SIG-M5 treated with dmso at 0.1 percent for 504 hours (cell line): Measurements from ENCODE around the gene ZCCHC24.

ENCODE experiments used
- DNase-seq: peaks from one replicate; lab custom pipeline; 2025; ENCODE audit not compliant: unreplicated experiment; lab: John Stamatoyannopoulos, UW

Gene ZCCHC24

DNA sequence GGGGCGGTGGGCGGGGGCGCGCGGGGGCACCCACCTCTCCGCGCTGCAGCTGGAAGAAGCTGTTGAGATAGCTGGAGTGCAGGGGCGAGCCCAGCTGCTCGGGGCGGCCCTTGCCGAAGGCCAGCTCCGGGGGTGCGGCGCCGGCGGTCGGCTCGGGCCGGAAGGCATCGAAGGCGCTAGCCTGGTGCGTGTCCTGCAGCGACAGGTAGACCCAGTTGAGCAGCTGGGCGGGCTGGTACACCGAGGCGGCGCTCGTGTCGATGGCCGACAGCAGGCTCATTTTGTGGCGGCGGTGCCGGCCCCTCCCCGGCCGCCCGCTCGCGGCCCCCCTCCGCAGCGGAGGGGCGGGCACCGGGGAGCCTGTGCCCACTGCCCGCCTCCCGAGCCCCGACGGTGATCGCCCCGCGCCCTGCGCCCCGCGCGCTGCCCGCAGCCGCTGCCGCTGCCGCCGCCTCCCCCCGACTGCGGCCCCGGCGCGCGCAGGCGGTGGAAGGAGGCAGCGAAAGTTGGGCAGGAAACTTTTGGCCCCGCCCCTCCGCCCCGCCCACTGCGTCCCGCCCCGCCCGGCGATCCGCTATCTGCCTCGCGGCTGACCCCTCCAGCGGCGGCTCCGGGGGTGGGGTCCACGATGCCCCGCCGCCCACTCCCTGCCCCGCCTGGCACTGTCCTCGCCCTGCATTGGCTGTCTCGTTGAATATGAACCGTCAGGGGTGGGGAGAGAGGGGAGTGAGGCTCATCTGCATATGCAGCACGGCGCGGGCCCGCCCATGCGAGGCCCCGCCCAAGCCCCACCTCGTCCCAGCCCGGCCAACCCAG is at the start of gene ZCCHC24:
Gene ZCCHC24 (minus strand): TSS at position 464 of the 816 bp plus-strand sequence. CDS start 184 bp downstream, at position 280.
- peak; percentile 87 for DNase-seq

DNA sequence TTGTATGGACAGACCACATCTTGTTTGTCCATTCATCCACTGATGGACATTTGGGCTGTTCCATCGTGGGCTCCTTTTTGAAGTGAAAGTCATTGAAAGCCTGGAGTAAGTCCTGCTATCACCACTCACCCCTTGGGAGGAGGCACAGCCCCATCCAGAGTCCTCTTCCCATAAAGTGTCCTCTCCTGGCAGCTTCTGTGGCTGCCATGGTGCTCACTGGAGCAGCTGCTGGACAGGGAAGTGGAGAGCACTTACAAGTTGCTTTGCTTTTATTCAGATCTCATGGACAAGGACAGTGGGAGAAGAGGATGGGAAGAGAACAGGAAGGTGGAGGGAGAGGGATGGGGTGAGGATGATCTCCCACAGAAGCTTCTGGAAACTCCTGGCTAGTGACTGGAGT is 48.4 kb upstream of the ZCCHC24 start:
- no peak for DNase-seq

DNA sequence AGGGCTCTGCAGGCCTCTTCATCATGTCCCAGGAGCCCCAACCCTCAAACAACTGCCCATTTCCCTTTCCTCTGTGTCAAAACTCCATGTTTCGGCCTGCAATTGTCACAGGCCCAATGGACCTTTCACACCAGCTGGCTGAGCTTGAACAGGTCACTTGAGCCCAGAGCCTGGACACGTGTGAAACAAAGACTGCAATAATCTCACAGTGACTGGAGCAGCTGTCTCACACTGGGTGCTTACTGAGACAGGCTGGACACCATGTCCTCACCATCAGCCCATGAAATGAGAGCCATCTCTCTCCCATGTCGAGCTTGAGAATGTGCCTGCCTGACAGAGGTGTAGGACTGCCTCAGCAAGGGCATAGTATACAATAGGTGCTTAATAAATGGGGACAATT is 47.4 kb upstream of the ZCCHC24 start:
- DNase-seq = no peak

DNA sequence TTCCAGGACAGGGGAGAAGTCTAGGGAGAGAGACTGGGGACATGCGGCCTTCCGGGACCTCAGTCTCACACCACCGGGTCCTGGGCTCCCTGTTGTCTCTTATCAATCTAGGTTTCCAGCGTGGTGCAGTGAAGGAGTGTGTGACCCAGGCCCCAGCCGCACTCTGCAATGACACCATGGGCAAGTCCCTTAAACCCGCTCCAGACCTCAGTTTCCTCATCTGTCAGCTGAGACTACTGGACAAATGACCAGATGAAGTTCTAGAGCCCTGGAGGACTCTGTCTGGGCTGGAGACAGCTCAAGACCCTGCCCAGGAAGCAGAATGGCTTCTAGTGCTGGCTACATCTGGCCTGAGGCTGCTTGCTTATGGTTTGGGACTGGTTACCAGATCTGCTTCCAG is 46.8 kb upstream of the ZCCHC24 start:
- DNase-seq = no peak

DNA sequence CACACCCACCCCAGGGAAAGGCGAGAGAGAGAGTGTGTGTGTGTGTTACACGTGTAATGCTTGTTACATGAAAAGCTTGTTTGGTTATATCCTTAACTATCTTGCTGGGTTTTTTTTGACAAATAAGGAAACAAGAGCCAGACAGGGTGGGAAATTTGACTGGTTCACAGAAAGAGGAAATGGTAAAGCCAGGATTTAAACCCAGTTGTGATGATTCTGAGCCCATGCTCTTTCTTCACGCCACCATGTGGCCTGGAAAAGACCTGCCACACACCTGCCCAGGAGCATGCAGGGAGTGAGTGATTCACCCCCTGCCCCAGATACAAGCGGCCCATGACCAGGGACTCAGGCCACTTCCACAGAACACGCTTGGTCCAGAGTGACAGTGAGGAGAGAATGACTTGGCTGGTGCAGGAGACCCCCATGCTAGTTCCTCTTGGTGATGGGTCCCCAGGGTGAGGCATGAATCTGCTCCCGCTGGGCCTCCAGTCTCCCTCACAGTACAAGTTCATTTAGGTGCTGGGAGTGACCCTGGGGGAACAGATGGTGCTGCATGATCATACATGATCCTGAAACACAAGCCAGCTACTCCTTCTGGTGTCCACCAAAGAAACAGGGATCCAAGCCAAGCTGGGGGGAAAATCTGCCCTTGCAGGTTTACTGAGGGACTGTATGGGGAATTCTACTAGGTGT is 45.9 kb upstream of the ZCCHC24 start:
- DNase-seq = peak; percentile 43

DNA sequence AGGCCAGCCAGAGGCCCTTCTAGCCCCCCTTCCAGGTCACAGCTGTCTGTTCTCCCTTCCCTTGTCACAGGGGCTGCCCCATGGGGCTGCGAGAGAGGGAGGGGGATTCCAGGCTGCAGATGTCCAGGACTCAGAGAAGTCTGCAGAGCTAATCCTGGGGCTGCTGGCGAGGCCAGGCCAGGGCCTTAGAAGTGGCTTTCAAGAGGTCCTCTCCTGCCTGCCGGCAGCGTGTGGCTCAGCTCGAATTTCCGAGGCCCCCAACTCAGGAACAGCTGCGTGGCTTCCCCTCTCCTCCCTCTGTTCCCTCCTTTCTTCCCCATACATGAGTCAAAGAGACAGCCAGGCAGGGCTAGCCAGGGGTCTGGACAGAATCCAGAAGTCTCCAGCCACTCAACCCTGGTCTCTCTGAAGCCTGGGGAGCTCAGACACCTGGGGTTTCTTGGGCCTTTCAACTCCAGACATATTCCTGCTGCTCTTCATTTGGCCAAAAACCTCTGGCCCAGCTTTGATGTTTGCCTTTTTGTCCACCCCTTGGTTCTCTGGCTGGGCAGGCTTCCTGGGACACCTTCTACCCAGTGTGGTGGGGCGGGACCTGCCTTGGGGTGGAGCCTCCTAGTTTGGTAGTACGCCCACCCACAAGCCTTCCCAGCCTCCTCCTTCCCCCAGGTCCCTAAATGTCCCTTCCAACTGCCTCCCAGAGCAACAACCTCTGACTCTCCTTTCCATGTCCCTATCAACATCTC is 45.1 kb upstream of the ZCCHC24 start:
- no peak for DNase-seq

DNA sequence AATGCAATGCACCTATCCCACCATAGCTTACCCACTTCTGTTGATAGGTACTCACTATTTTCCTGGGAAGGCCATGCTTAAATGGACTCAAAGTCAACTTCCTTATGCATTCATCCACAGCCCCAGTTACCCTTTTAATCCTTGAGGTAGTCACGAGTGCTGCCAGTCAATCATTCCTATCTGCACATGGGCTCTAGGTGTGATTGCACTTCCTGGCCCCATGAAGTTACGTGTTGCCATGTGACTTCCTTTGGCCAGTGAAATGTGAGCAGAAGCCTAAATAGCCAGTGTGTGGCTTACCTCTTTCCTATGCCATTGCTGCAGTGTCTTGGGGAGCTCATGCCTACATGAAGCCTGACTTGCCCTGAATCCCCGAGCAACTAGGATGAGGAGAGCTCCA is 43.4 kb upstream of the ZCCHC24 start:
- no peak for DNase-seq

DNA sequence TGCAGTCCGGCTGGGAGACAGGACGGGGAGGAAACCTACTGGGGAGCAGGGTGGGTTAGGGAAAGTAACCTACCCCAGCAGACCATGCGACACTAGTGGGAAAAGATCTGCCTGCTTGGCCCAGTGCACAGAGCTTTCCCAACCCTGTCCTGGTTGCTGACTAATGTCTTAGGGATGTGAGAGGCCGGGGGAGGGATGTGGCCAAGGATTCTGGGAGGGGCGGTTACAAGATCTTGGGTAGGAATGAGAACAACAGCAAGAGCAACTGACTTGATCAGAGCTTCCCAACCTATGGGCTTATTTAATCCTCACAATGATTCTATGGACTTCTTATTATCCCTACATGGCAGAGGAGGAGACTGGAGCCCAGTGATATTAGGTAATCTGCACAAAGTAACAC is 42.9 kb upstream of the ZCCHC24 start:
- no peak for DNase-seq

DNA sequence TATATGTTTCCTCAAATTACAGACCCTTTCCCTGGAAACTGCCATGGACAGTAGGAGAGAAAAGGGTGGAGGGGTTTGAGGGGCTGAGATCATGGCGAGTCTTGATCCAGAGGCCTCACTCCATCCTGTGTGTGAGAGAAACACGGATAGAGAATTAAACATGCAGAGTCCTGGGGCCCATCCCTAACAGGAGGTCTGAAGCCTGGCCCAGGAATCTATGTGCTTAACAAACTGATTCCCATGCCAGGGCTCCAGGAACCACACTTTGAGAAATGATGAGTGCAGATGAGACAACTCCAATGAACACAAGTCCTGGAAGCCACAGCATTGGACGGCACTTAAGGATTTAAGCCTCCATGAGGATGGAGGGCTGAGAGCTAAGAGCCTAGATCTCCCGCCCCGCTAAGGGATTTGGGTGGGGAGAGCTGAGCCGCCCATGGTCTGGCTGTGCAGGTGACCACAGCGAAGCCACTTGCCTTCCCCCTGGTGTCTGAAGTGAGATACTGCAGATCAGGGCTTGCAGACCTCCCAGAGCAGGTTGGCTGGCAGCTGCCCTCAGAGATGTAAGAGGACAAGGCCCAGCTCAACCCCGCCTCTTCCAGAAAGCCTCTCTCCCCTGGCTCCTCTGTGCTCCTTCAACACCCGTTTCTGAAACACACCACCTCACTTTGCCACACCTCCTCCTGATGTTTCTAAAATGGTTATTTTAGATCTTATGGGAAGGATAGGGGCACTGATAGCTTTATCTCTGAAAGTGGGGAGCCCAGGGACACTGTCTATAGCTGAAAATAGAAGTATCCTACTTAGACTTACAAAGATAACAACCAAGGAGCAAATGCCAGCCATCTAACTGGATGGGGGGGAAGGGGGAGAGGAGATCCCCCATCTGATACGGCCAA is 42.1 kb upstream of the ZCCHC24 start:
- DNase-seq = peak; percentile 37

DNA sequence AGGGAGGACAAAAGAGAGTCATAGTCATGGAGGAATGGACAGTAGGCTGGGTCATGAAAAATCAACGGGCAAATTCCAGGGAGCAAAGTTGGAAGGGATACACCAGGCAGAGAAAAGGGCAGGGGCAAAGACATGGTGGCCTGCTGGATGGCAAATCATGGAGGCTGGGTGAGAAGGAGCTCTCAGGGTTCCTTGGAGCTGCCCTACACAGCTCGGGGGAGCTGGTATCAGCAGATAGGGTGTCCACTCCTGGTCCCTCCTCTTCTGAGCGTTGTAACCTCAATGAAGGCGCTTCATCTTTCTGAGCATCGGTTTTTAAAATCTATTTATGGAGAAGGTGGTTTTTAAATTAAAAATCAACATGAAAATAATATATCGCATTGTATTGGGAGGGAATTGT is 39.1 kb upstream of the ZCCHC24 start:
- DNase-seq = no peak

DNA sequence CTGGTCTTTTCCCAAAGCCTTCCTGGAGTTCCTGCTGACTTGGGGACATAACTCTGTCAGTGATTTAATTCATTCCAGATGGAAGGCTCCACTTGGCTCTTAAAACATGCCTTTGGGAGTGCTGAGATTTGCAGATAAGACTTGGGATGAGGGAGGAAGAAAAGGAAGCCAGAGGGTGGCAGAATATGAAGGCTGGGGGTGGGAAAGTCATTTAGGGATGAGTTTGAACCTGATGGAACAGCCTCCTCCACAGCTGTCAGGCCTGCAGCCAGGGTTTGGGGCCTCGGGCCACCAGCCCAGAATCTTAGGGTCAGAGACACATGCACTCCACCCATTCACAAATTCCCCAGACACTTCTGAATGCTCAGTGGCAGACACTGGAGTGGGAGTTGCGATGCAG is 38.5 kb upstream of the ZCCHC24 start:
- no peak for DNase-seq

DNA sequence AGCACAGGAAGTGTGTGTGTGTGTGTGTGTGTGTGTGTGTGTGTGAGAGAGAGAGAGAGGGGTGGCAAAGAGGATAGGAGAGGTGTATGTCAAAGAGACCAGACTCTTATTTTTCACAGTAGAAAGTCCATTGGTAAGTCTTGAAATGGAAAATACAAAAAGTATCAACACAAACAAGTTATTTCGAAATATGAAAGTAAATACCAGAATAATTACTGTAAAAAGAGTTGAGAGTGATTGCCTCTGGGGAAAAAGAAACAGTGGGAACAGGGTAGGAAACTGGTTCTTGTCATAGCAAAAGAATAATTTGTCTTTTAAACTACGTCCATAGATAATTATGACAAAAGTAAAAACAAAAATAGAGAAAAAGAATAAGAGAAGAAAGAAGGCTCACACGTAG is 37.9 kb upstream of the ZCCHC24 start:
- no peak for DNase-seq

DNA sequence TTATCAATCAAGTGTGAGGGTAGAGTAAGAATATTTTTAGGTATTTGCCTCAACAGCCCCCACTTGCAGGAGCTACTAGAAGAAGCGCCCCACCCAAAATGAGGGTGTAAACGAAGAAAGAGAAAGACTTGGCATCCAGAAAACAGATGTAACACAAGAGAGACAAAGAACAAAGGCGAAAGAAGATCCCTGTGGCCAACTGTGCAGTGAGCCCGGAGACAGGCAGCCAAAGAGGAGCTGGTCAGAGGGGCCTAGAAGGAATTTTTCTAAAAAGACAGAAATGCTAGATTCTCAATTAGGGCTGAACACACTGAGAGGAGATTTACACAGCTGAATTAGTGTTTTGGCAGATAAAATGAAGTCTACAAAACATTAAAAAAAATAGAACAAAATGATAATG is 37.3 kb upstream of the ZCCHC24 start:
- no peak for DNase-seq

DNA sequence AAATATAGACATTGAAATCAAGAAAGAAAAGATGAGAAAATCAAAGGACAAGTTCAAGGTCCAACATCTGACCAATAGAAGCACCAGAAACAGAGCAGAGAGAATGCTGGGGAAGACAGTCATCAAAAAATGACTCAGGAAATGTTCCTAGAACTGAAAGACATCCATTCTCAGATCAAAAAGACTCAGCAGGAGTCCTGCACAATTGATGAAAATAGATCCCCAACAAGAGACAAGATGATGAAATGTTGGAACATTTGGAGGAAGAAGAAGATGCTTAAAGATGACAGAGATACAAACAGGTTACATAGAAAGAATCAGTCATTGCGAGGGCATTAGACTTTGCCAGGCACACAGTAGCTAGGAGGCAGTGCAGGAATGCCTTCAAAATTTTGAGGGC is 36.9 kb upstream of the ZCCHC24 start:
- no peak for DNase-seq

DNA sequence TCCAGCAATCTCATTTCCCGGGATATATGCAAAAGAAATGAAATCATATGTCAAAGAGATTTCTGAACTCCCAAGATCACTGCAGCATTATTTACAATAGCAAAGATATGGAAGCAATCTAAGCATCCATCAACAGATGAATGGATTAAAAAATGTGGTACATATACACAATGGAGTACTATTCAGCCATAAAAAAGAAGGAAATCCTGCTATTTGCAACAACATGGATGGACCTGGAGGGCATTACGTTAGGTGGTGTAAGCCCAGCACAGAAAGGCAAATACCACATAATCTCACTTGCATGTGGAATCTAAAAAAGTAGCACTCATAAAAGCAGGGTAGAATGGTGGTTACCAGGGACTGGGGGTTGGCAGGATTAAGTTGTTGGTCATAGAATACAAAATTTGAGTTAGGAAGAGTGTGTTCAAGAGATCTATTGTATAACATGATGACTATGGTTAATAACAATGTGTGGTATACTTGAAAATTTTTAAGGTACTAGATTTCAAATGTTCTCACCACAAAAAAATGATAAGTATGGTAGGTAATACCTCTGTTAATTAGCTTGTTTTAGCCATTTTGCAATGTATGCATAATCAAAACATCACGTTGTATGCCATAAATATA is 34.0 kb upstream of the ZCCHC24 start:
- no peak for DNase-seq

DNA sequence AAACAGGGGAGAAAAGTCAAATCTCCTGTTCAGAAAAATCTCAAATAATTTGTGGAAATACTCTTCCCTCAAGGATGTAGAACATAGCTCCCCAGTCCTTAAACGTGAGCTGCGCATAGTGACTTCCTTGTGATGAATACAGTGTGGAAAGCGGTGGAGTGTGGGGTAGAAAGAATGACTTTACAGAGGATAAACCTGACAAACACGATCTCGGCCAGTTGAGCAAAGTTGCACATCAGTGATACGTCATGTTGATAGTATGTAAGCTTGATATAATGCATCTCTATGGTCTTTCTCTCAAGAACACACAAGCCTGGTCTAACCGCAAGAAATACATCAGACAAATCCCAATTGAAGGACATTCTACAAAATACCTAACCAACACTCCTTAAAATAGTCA is 32.0 kb upstream of the ZCCHC24 start:
- DNase-seq = no peak

DNA sequence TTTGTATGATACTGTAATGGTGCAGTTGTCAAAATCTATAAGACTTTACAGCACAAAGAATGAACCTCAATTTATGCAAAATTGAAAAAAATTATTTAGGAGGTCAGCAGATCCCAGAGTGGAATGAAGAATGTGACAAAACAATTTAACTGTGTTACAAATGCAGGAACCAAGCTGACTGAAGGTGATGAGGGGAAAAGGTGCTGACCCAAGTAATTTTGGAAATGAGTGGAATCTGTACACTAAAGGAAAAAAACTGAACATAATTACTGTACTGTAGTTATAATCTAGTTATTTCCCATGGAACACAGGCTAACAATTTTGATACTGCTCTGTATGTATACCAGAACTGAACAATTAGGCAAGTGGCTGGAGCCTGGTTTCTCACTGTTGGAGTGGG is 31.2 kb upstream of the ZCCHC24 start:
- no peak for DNase-seq

DNA sequence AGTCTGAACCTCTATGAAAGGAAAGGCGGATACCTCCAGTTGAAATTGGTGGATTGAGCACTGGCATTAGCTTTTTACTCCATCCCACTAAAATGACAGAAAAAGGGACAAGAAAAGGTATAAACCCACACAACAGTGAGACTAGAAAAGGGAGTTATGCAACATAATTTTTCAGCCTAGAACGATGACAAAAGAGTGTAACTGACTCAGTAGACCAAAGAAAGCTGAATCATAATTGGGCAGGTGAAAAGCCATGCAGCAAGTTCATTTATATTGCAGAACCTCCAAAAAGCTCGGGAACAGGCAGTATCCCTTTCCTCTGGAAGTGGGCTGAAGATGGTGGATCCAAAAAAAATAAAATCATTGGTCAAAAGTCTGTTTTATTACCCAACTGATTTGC is 30.5 kb upstream of the ZCCHC24 start:
- DNase-seq = no peak

DNA sequence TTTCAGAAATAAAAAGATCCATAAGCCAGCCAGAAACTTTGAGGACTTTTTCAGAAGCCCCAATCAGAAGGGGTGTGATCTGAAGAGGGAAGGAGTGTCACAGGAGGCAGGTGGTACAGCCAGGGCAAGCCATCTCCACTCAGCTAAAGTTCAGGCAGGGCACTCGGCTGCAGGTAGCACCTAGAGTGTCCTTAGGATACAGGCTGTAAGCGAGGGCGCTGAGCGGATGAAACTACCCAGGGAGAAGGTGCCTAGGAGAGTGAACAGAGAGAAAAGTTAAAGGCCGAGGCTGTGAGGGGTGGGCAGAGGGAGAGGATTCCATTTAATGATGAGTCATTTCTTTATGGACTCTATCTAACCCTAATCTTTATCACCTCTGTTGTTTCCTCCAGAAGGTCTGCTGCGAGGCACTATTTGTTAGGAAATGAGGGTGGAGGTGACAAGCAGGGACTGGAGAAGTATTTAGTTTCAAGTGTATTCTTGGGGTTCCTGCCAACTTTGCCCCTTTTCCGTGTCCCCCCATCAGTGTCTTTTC is 29.8 kb upstream of the ZCCHC24 start:
- no peak for DNase-seq

DNA sequence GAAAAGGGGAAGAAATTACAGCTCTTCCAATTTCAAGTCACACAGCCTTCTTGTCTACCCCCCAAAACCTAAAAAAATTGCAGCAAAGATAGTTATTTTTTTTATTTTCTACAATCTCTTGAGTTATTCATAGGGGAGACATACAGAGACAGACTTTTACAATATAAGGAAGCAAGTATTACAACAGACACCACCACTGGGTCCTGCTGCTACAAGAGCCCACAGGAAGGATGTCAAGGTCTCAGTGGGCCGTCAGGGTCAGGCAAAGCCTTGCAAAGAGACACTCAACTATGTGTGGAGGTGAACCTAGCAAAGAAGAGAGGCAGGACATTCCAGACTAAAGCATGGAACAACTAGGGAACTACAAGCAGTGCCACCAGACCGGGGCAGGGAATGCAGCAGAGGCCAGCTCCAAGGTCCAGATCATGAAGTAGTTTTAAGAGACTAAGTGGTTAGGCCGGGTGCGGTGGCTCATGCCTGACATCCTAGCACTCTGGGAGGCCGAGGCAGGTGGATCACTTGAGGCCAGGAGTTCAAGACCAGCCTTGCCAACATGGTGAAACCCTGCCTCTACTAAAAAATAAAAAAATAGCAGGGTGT is 28.2 kb upstream of the ZCCHC24 start:
- DNase-seq = peak; percentile 70
